ENCODE results near the gene CLCN2.

- no peak for TF ChIP-seq CTCF (IDR thresholded peaks at IDR 0.05)
- TF ChIP-seq POLR2A (IDR thresholded peaks at IDR 0.05), result no peak
Observed at GRCh38 chr3:184325715-184326369, 35.6 kb downstream of the CLCN2 start.
